ENCODE data around the gene TEDC2. TPM values are rescaled to one million over a fixed set of nuclear protein-coding genes. Genes with fewer than 3 reads are reported as not detected.

TEDC2 gene
- total and polyA plus RNA-seq, 2 of the 8 experiments (the other 6 are each of a cell fraction or from before 2014, with no cell fraction given): 54.6 to 55.6 TPM

GRCh38 chr16:2458887-2459646, 842 bp upstream of the TEDC2 start:
- TF ChIP-seq CREB1 (IDR thresholded peaks at IDR 0.05) (no peak; the same call in 1 of the 2 replicates), SAP30 (IDR thresholded peaks at IDR 0.05; ENCODE audit: insufficient read depth, insufficient replicate concordance, low read length) (no peak), SP2 (IDR thresholded peaks at IDR 0.05; ENCODE audit: low read length) (no peak), EP300 (IDR thresholded peaks at IDR 0.05; ENCODE audit: borderline replicate concordance in 1 of 2, low read depth in 2 of 2, low read length in 2 of 2) (no peak), BCL11A (IDR thresholded peaks at IDR 0.05; ENCODE audit: low read depth in 2 of 2, low read length in 2 of 2) (no peak), POLR2AphosphoS5 (IDR thresholded peaks at IDR 0.05; ENCODE audit: low read depth, low read length) (peak; percentile 60; the same call in 1 of the 2 replicates), POLR2A (IDR thresholded peaks at IDR 0.05; ENCODE audit: control extremely low read depth in 1 of 2, low read depth in 2 of 2, low read length in 2 of 2) (peak in 1 of 2 experiments; percentile 24; a peak in 1 of 3 replicates), POU5F1 (IDR thresholded peaks at IDR 0.05; ENCODE audit: low read depth, low read length) (no peak), SIX5 (IDR thresholded peaks at IDR 0.05; ENCODE audit: low read depth, low read length) (no peak)
- H3K14ac ChIP-seq (ENCODE audit: insufficient read length): no peak overlapping the region
- no peaks in the 10 kb centered on the region for H3K27me3 ChIP-seq (replicated peaks in 1 of 4; ENCODE audit: control insufficient read depth in 3 of 4, extremely low read depth in 1 of 4, insufficient read depth in 3 of 4, low read length in 3 of 4)
- peak overlapping the region; percentile 9 for H3K23ac ChIP-seq (ENCODE audit: insufficient read length)
- H3K27ac ChIP-seq (ENCODE audit: low read depth, low read length): no peak overlapping the region; the same call in 1 of the 2 replicates
- CTCF ChIA-PET (ENCODE audit: partially characterized antibody): interaction anchor here (0.9 to 3.3 kb wide), 8 partner anchors 10 to 119 kb away, joined by 3 to 21 read pairs (median 4); partner anchors contain the start of genes ABCA3 and NTN3
- peak overlapping the region; percentile 68 for H4K91ac ChIP-seq (replicated peaks; ENCODE audit: insufficient read length, low read length)
- no peak overlapping the region for H2BK15ac ChIP-seq (ENCODE audit: low read length)
- POLR2A ChIA-PET (ENCODE audit: partially characterized antibody): interaction anchor here (0.7 to 2.8 kb wide), 23 partner anchors 9 to 250 kb away, joined by 3 to 21 read pairs (median 4); partner anchors contain the start of genes AMDHD2, ATP6V0C, ECI1 and NTN3
- no peak overlapping the region for H4K8ac ChIP-seq (ENCODE audit: extremely low read depth, insufficient read depth, low read length)
- H2BK12ac ChIP-seq (ENCODE audit: low read depth, low read length): no peak overlapping the region
- peaks cover 10% of the 10 kb centered on the region for H3K79me1 ChIP-seq (ENCODE audit: low read depth, low read length)
- peak overlapping the region in 3 of 4 experiments; percentile 2 to 79 (median 44); a peak in 5 of 7 replicates for H3K9ac ChIP-seq (replicated peaks in 1 of 4; ENCODE audit: extremely low read depth in 1 of 4, low read depth in 3 of 4, low read length in 3 of 4)
- H2BK20ac ChIP-seq (ENCODE audit: low read length): no peak overlapping the region
- H2AFZ ChIP-seq (ENCODE audit: low read length): no peak overlapping the region
- peaks cover 14 to 41% (median 28%) of the 10 kb centered on the region in 4 experiments; a peak in 7 of 8 replicates for H3K36me3 ChIP-seq (ENCODE audit: control insufficient read depth in 2 of 4, insufficient read depth in 4 of 4, low read length in 3 of 4)
- 28% methylated on average over 17 of the region's 18 CpGs; no CpG with 5 or more reads in 1 of the 2 experiments for whole genome bisulfite sequencing, 2 experiments (ENCODE audit: extremely low coverage in 1 of 2, insufficient coverage in 1 of 2, insufficient read length in 1 of 2, insufficient replicate concordance in 2 of 2, low coverage in 1 of 2, low lambda C conversion rate in 2 of 2, missing lambda C conversion rate in 1 of 2)
- peaks cover 0 to 18% (median 15%) of the 10 kb centered on the region in 4 experiments; a peak in 6 of 7 replicates for H3K4me1 ChIP-seq (replicated peaks in 1 of 4; ENCODE audit: control insufficient read depth in 3 of 4, insufficient read depth in 4 of 4, low read length in 3 of 4)
- H2BK5ac ChIP-seq (ENCODE audit: low read depth, low read length): no peak overlapping the region
- H2BK120ac ChIP-seq (replicated peaks; ENCODE audit: low read depth, low read length): no peak overlapping the region
- H3K4me3 ChIP-seq (ENCODE audit: extremely low read depth in 1 of 4, insufficient read depth in 2 of 4, low read depth in 3 of 4, low read length in 4 of 4): peak overlapping the region; percentile 55 to 78 (median 68)
- H3K18ac ChIP-seq (ENCODE audit: extremely low read depth, low read length): 0 out of 2 replicates have a peak overlapping the region, but pooled peaks have one; percentile 62
- no peaks in the 10 kb centered on the region for H3K9me3 ChIP-seq (ENCODE audit: insufficient read depth in 2 of 2, low read depth in 1 of 2, low read length in 1 of 2)
- FAIRE-seq (no peak), DNase-seq (ENCODE audit: low read depth in 1 of 2, low spot score in 2 of 2) (peak in 1 of 2 experiments; percentile 57)
- peaks cover 6 to 20% of the 10 kb centered on the region in 2 experiments for H4K20me1 ChIP-seq (replicated peaks in 1 of 2; ENCODE audit: control insufficient read depth in 1 of 2, insufficient read depth in 2 of 2, low read length in 2 of 2)
- H4K5ac ChIP-seq (ENCODE audit: insufficient read length, low read depth, low read length): peak overlapping the region; percentile 20
- H3K4ac ChIP-seq (replicated peaks; ENCODE audit: insufficient read length, low read depth, low read length): peak overlapping the region; percentile 44
- H2AK5ac ChIP-seq (ENCODE audit: low read depth, low read length): no peak overlapping the region
- peaks cover 0 to 6% of the 10 kb centered on the region in 2 experiments; a peak in 2 of 4 replicates for H3K79me2 ChIP-seq (ENCODE audit: control insufficient read depth in 1 of 2, insufficient read depth in 2 of 2, low read length in 2 of 2)
- peaks cover 13% of the 10 kb centered on the region; the same call in 1 of the 2 replicates for H3K23me2 ChIP-seq (ENCODE audit: low read depth, low read length)
- H3K4me2 ChIP-seq (ENCODE audit: insufficient read depth in 1 of 2, low read depth in 2 of 2, low read length in 2 of 2): peak overlapping the region; percentile 97 to 99
- peak overlapping the region; percentile 56 for H3K56ac ChIP-seq (replicated peaks; ENCODE audit: insufficient read length, low read depth, low read length)
